PC-3 (cell line): Measurements from ENCODE around the gene FXYD3.

Experiments
- EZH2 ChIP-seq: fragments of 300-600 bp; sonication (generic); IDR thresholded peaks from one replicate; pipeline ENCODE4 v1.6.1; 2017; ENCODE audit warnings: antibody characterized with exemption, mild to moderate bottlenecking, low read length; ENCODE audit not compliant: unreplicated experiment
- TF ChIP-seq, protein P1 (sequence below): fragments of 300-600 bp; sonication (generic); conservative IDR thresholded peaks from 2 replicates; pipeline ENCODE4 v1.5.1; 2017; ENCODE audit warnings: antibody characterized with exemption, low read depth, mild to moderate bottlenecking, low read length

DNA sequence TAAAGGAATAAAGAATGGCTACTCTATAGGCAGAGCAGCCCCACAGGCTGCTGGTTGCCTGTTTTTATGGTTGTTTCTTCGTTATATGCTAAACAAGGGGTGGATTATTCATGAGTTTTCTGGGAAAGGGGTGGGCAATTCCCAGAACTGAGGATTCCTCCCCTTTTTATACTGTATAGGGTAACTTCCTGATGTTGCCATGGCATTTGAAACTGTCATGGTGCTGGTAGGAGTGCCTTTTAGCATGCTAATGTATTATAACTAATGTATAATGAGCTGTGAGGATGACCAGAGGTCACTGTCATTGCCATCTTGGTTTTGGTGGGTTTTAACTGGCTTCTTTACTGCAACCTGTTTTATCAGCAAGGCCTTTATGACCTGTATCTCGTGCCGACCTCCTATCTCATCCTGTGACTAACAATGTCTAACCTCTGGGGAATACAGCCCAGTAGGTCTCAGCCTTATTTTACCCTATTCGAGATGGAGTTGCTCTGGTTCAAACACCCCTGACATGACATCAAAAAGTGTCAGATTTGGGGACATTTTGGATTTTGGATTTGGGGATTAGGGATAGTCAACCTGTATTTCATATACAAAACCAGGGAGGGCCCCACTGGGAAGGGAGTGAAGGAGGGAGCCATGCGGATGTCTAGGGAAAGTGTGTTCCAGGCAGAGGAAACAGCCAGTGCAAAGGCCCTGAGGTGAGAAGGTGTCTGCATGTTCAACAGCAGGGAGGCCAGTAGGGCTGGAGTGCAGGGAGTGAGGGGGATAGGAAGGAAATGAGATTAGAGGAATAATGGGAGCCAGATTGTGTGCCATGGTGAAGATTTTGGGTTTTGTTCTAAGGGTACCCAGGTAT, 49.8 kb downstream of the FXYD3 start:
- TF ChIP-seq, protein P1, sequence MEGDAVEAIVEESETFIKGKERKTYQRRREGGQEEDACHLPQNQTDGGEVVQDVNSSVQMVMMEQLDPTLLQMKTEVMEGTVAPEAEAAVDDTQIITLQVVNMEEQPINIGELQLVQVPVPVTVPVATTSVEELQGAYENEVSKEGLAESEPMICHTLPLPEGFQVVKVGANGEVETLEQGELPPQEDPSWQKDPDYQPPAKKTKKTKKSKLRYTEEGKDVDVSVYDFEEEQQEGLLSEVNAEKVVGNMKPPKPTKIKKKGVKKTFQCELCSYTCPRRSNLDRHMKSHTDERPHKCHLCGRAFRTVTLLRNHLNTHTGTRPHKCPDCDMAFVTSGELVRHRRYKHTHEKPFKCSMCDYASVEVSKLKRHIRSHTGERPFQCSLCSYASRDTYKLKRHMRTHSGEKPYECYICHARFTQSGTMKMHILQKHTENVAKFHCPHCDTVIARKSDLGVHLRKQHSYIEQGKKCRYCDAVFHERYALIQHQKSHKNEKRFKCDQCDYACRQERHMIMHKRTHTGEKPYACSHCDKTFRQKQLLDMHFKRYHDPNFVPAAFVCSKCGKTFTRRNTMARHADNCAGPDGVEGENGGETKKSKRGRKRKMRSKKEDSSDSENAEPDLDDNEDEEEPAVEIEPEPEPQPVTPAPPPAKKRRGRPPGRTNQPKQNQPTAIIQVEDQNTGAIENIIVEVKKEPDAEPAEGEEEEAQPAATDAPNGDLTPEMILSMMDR: no peak
- TF ChIP-seq EZH2: no peak
